DMS79 (cell line): ENCODE data around the gene FUBP3.
A peak's percentile ranks its signal among the peaks of the same experiment; 100 is the strongest.

Source experiments
- DNase-seq: peaks from one replicate; lab custom pipeline; 2025; lab: John Stamatoyannopoulos, UW

Gene FUBP3

GRCh38 chr9:130578865-130579737 lies at the start of gene FUBP3:
FUBP3 (plus strand) TSS chr9:130579577; CDS start chr9:130579681, 104 bp downstream.
- peak; percentile 88 for DNase-seq

- DNase-seq = no peak
Measured at GRCh38 chr9:130530938-130531337, 48.4 kb upstream of the FUBP3 start.

- DNase-seq = no peak
Measured at GRCh38 chr9:130531670-130532069, 47.7 kb upstream of the FUBP3 start.

- peak; percentile 81 for DNase-seq
Measured at GRCh38 chr9:130532426-130533080, 46.8 kb upstream of the FUBP3 start.

GRCh38 chr9:130535818-130536521 lies 43.4 kb upstream of the FUBP3 start:
- peak; percentile 99 for DNase-seq

- DNase-seq = no peak
Measured at GRCh38 chr9:130536701-130537107, 42.7 kb upstream of the FUBP3 start.

- no peak for DNase-seq
Measured at GRCh38 chr9:130537346-130538050, 41.9 kb upstream of the FUBP3 start.

GRCh38 chr9:130539420-130540223 lies 39.8 kb upstream of the FUBP3 start:
- DNase-seq = peak; percentile 52

- DNase-seq = no peak
Measured at GRCh38 chr9:130541533-130541932, 37.8 kb upstream of the FUBP3 start.

- no peak for DNase-seq
Measured at GRCh38 chr9:130542038-130542437, 37.3 kb upstream of the FUBP3 start.

- no peak for DNase-seq
Measured at GRCh38 chr9:130542457-130543228, 36.7 kb upstream of the FUBP3 start.

GRCh38 chr9:130543368-130543767 lies 36.0 kb upstream of the FUBP3 start:
- no peak for DNase-seq

GRCh38 chr9:130543859-130544258 lies 35.5 kb upstream of the FUBP3 start:
- DNase-seq = no peak

- DNase-seq = no peak
Measured at GRCh38 chr9:130544364-130544763, 35.0 kb upstream of the FUBP3 start.

GRCh38 chr9:130548103-130548502 lies 31.3 kb upstream of the FUBP3 start:
- DNase-seq = no peak

- no peak for DNase-seq
Measured at GRCh38 chr9:130549093-130549735, 30.2 kb upstream of the FUBP3 start.

GRCh38 chr9:130554606-130555005 lies 24.8 kb upstream of the FUBP3 start:
- DNase-seq = no peak

- no peak for DNase-seq
Measured at GRCh38 chr9:130555061-130555460, 24.3 kb upstream of the FUBP3 start.

GRCh38 chr9:130555968-130556367 lies 23.4 kb upstream of the FUBP3 start:
- DNase-seq = no peak
